Vagina (tissue), 2 donors: ENCODE data around the gene RAB23.

ENCODE experiments used
- POLR2A ChIP-seq, 2 donors: fragments of 450-650 bp; IDR thresholded peaks; one replicate each; pipeline ENCODE4 v1.6.1; 2017; ENCODE audit warnings: antibody characterized with exemption in 2 of 2, mild to moderate bottlenecking in 2 of 2, moderate library complexity in 2 of 2
- POLR2AphosphoS5 ChIP-seq, 2 donors: sonication (generic); formaldehyde crosslinking; IDR thresholded peaks; one replicate each; pipeline ENCODE4 v1.9.0; 2017; ENCODE audit warnings: antibody characterized with exemption in 2 of 2, mild to moderate bottlenecking in 2 of 2, low read depth in 1 of 2; ENCODE audit not compliant: insufficient read depth in 1 of 2
- TF ChIP-seq, protein P1 (sequence below), 3 experiments: fragments of 450-650 bp in 2 of 3; fragments of 200-600 bp in 1 of 3; sonication (generic) in 1 of 3; IDR thresholded peaks; one replicate each; pipeline ENCODE4 v1.5.1; 2017 to 2019; ENCODE audit warnings: antibody characterized with exemption in 3 of 3, mild to moderate bottlenecking in 2 of 3, moderate library complexity in 2 of 3

DNA sequence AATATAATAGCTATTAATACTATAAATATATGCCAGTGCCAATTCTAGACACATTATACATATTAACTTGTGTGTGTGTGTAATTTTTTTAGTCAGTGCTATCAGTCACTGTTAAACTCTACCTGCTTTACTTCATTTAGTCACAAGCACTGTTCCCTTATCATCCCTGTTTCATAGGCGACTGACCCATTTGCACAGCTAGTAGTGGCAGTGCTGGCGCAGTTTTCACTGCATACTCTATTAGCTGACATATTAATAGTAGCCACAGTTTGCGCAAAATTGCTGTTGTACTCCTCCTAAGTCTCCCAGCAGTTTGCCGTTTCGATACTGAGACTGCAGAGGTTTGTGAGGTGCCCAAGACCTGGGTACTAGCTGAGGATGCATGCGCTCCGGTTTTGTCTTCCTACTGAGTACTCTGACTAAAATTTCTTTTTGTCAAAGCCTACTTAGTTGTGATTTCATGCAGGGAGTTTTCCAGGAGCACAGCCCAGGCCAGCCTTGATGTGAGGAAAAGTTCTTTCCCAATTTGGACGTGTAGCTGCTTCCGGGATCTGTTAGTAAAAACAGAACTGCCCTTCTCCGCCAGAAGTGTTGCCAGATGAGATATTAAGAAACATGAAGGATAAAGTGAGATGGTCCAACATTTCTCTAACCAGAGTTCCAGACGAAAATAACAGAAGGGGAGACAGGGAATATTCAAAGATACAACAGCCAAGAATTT is 44.4 kb downstream of the RAB23 start:
- TF ChIP-seq, protein P1, sequence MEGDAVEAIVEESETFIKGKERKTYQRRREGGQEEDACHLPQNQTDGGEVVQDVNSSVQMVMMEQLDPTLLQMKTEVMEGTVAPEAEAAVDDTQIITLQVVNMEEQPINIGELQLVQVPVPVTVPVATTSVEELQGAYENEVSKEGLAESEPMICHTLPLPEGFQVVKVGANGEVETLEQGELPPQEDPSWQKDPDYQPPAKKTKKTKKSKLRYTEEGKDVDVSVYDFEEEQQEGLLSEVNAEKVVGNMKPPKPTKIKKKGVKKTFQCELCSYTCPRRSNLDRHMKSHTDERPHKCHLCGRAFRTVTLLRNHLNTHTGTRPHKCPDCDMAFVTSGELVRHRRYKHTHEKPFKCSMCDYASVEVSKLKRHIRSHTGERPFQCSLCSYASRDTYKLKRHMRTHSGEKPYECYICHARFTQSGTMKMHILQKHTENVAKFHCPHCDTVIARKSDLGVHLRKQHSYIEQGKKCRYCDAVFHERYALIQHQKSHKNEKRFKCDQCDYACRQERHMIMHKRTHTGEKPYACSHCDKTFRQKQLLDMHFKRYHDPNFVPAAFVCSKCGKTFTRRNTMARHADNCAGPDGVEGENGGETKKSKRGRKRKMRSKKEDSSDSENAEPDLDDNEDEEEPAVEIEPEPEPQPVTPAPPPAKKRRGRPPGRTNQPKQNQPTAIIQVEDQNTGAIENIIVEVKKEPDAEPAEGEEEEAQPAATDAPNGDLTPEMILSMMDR (IDR thresholded peaks at IDR 0.05), result no peak
- peak in 1 of 2 donors; percentile 52 for TF ChIP-seq POLR2AphosphoS5 (IDR thresholded peaks at IDR 0.05; ENCODE audit: insufficient read depth in 1 of 2, low read depth in 1 of 2)
- TF ChIP-seq POLR2A (IDR thresholded peaks at IDR 0.05), result peak in 1 of 2 donors; percentile 14
